Hematopoietic multipotent progenitor cell treated with erythropoietin and hydrocortisone succinate and interleukin-3 and kit ligand, for 17 days (in vitro differentiated cells): ENCODE measurements around the gene ST7.
"Not testable (repeated sequence)": the region's sequence is repeated elsewhere in the genome, so short reads cannot be mapped to it uniquely, and the experiment has no call there.

ENCODE experiments used
- DNase-seq: peaks from one replicate; pipeline ENCODE4 v3.0.0-alpha.2; 2015; ENCODE audit warnings: low spot score

The ST7 gene

GRCh38 chr7:117229350-117229749 is 276.0 kb downstream of the ST7 start:
- DNase-seq: no peak

DNA sequence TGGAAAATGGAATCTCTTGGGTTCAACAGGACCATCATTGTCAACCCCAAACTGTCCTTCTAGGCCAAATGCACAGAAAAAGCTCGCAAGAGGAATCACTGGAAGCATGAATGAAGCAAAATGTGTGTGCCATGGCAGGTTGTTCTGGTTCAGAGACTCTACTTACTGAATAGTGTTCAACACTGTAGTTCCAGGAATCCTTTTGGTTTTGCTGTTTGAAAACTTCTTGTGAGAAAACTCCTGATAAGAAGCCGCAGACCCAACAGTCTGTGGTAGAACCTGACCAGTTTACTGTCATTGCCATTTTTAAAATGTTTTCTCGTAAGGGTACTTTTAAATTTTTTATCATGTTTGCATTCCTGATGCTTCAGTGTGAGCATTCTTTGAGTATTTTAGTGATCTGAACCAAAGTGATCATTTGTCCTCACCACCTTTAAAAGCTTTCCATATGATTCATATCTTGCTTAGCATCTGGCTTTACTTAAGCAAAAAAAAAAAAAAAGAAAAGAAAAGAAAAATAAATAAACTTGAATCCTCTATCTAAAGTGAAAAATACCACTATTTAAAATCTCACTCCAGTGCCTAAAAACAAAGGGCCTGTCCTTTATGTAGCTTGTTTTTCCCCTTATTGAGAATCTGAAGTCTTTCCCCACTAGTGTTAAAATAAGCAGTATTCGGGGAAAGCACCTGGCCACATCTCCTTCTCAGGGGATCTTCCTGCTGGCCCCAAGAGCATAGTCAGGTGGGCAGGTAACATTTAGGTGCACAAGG is 277.2 kb downstream of the ST7 start:
- no peak for DNase-seq

DNA sequence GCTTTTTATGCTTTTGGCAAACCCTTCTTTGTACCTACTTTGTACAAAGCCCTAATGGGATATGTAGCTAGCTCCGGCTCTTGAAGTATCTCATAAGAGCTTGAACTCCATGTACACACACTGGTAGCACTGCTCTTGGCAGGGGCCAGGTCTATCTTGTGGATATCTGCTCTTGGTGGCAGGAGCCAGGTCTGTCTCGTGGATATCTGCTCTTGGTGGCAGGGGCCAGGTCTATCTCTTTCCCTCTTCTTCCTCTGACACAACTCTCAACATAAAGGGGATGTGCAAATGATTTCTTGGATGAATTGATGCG is 277.7 kb downstream of the ST7 start:
- DNase-seq: no peak

- DNase-seq: no peak
These were observed 284.3 kb downstream of the ST7 start for GRCh38 chr7:117237646-117238045.

DNA sequence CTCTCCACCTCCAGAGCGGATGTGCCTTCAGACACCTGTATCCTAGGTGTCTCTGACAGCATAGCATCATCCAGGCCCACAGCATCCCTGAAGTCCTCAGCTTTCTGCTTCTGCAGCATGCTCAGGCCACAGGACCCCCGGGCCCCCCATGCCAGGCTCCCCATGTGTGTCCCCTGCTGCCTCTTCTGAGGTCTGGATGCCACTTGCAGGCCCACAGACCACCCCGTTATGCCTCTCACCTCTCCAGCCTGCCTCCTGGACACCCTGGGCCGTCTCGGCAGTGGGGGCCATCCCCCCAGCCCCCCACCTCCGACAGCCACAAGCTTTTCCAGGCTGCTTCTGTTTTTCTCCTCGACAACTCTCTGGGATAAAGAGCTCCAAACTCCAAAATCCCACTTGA is 285.2 kb downstream of the ST7 start:
- no peak for DNase-seq

DNA sequence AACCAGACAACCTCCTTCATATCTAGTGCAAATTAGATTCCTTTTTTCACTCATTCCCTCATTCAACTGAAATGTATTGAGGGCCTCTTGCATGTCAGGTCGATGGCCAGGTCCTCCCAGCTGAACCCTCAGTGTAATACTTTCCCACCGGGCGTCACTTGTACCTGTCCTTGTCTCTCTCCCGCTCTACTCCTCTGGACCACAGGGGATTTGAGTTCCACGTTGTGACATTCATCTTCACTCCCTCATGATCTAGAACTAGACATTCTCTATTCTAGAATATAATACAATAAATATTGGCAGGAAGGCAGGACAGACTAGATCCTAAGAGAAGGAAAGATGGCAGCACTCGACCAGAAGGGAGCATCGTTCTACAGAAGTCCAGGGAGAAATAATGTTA is 285.6 kb downstream of the ST7 start:
- DNase-seq: no peak

DNA sequence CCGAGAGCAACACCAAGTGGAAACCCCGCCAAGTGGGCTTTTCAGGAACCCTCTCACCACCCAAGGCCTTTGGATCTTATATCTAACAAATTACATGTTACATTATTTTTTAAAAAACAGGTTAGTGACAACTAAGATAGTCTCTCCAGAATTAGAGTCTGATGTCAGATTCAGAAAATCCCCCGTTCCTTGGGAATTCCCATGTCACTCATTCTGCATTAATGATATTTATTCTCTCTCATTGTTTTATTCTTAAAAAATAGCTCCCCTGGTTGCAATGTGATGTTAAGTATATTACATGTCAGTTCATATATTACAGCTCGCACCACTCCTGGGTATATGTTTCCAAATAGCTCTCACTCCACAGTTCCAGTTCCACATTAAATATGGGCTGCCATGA is 287.8 kb downstream of the ST7 start:
- DNase-seq: no peak

DNA sequence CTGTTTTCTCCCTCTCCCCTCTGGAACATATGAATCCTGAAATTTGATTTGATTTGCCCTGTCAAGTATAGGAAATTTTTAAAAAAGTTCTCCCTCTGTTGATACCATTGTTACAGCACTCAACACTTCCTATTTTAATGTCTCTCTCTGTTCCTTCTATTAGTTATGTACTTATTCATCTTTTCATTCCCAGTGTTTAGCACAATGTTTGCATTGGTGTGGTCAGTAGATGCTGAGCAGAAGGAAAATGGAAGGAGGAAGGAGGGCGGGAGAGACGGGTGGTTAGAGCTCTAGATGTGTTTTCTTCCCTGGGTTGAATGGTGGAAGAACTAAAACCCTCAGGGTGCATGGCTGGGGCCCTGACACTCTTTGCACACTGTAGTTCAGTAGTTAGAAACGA is 290.1 kb downstream of the ST7 start:
- no peak for DNase-seq

- not testable (repeated sequence) for DNase-seq
These were observed 292.4 kb downstream of the ST7 start for GRCh38 chr7:117245703-117246102.

DNA sequence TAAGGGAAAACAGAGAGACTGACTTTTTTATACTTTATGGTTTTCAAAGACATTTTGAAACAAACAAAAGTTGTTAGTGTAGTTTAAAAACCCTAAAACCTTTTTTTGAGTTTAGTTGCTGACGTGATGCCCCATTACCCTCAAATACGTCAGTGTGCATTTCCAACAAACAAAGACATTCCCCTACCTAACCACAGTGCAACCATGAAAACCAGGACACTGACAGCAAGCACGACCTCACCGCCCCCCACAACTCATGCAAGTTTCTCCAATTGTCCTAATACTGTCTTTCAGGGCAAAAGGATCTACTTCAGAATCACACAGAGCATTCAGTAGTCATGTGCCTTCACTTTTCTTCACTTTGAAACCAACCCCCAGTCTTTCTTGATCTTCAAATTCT is 294.5 kb downstream of the ST7 start:
- DNase-seq: no peak

DNA sequence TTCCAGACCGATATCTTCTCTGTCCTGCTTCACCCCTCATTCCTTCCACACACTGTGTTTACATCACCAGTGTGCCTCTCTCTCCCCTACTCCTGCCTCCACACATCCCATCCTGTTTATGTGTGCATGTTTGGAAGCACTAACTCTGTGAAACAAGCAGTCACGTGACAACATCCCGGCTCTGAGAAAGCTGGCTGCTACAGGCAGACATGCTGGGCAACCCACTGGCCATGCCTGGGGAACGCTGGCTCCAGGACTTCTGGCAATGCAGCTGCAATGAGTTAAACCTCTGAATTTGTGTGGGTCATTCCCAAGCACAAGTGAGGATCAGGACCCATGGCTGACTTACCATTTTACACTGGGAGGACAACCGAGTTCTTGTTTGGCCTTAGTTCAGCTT is 295.5 kb downstream of the ST7 start:
- no peak for DNase-seq

GRCh38 chr7:117249696-117250095 is 296.4 kb downstream of the ST7 start:
- no peak for DNase-seq

DNA sequence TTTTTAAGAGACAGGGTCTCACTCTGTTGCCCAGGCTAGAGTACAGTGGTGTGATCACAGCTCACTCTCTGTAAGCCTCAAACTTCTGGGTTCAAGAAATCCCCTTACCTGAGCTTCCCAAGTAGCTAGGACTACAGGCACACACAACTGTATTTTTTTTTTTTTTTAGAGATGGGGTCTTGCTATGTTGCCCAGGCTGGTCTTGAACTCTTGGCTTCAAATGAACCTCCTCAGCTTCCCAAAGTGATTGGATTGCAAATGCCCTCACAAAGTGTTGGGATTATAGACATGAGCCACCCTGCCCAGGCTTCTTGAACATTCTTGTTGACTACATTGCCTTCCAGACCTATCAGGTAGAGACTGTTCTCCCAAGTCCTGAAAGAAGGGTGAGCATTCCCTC is 296.9 kb downstream of the ST7 start:
- DNase-seq: no peak

DNA sequence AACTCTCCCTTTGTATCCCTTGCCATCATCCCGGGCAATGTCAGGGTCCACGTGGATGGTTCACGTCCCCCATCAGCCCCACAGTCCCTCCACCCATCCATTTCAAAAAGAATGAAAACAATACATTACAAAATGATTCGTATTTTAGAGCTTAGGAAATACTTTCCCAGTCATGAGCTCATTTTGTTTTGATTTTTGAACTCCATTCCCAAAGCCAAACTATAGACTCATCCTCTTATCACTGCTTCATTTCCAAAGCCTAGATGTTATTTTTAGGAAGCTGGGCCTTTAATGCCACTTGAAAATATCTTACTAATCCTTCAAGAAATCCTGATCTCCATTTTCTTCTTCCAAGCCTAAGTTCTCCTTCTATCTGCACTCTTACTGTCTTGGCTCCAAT is 297.5 kb downstream of the ST7 start:
- no peak for DNase-seq

DNA sequence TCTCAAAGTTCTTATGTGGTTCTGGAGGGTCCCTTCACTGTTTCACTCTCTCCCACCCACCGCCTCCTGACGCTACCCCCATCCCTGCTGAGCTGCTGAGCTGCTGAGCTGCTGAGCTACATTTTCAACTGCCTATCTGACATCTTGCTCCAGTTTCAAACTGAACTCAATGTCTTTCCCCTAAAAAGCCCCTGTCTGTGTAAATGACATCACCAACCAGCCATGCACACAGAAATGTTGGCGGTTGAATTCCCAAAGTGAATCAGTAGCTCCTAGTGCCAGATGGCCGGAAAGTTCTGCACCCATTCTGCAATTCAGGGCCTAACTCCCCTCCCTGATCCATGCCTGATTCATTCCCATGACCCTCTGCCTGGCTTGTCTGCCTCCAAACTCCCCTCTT is 298.4 kb downstream of the ST7 start:
- no peak for DNase-seq

- DNase-seq: no peak
These were observed 306.3 kb downstream of the ST7 start for GRCh38 chr7:117259615-117260014.

DNA sequence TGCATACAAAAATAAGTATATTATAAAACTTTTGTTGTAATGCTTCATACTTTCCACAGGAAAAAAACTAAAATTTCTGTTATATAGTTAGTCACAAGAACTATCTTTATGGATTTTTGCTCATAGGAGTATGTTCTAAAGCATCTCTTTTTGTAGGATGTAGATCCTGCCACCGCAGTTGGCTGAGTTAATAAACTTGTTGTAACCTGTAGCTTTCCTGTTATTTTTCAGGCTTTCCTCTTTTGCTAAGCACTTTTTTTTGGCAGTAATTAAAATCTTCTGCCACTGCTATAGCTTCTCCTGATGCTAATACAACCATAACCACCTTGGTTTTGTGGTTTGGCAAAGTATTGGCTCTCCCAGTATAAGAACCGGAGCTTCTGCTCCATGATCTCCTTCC is 309.2 kb downstream of the ST7 start:
- no peak for DNase-seq

GRCh38 chr7:117264716-117265115 is 311.4 kb downstream of the ST7 start:
- DNase-seq: no peak

DNA sequence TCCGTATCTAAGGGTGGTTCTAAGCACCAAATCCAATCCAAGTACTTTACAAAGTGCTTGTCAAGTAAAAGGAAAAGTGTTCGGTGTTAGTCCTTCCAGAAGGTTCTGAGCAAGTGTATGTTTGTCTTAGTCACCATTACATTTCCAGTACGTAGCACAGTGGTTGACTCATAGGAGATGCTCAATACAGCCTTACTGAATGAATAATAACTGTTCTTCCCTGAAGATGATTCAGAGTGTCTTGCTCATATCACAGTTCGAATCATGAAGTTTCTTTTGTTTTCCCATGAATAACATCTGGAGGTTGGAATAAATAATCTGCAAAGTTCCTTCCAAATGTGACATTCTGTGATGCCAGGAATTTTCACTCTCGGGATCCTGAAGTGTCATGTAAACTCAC is 316.1 kb downstream of the ST7 start:
- no peak for DNase-seq

GRCh38 chr7:117269886-117270285 is 316.6 kb downstream of the ST7 start:
- no peak for DNase-seq

DNA sequence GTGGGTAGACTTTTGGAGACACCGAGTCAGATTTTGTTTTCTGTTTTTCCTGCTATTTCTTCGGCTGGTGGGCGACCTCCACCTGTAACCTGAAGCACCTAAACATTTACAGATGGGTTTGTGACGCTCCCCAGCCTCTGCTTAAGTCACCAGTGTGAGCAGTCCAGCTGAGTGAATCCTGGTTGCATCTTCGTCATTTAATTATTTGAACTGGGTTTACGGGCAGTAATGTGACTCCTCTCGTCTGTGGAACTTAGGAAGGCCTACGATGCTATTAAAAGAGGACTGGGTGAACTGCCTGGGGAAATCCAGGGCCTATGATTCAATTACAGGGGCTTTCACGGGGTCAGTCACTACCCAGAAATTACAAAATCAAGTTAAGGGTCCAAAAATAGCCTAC is 317.1 kb downstream of the ST7 start:
- DNase-seq: no peak

- no peak for DNase-seq
These were observed 318.3 kb downstream of the ST7 start for GRCh38 chr7:117271566-117271965.

- DNase-seq: no peak
These were observed 318.9 kb downstream of the ST7 start for GRCh38 chr7:117272017-117272759.

DNA sequence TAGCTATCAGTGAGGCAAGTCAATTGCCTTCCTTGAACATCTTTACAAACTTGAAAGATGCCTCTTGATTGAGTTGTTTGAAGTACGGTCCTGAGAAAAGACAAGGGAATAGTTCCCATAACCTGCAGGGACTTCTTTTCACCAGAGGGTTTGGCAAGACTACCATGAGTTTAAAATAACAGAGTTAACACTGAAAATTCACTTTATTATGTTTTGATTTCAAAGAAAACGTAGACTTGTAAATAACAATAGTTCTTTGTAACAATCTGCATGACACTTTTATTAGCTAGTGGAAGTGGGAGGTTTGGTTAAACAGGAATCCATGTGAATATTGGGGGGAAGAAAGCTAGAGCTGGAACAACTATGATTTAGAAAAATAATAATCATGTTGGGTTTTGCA is 320.0 kb downstream of the ST7 start:
- no peak for DNase-seq
